Fibroblast of skin of abdomen (primary cell): Measurements from ENCODE around the gene FLT3.
"Not testable (repeated sequence)": the region's sequence is repeated elsewhere in the genome, so short reads cannot be mapped to it uniquely, and the experiment has no call there.

ENCODE experiments used
- DNase-seq: peaks from one replicate; pipeline ENCODE4 v3.0.0-alpha.2; 2013

Gene FLT3

DNA sequence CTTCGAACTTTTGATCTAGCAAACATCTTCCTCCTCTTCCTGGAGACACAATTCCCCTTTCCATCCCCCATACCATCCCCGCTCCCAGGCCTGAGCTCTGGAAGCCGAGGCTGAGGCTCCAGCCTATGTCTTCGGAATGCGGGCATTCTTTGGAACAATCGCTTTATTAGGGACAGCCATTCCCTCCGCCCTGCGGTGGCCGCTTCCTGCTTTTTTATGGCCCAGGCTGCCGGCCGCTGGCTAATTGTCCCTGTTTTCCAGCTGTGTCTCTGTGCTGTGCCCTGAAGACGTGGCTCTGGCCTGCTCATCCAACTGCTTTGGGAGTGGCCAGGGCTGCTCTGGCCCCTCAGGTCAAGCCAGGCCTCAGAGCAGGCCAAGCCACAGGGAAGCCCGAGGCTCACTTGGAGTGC lies 129.1 kb downstream of the FLT3 start:
- no peak for DNase-seq

GRCh38 chr13:27970382-27971235 lies 129.8 kb downstream of the FLT3 start:
- DNase-seq = no peak

DNA sequence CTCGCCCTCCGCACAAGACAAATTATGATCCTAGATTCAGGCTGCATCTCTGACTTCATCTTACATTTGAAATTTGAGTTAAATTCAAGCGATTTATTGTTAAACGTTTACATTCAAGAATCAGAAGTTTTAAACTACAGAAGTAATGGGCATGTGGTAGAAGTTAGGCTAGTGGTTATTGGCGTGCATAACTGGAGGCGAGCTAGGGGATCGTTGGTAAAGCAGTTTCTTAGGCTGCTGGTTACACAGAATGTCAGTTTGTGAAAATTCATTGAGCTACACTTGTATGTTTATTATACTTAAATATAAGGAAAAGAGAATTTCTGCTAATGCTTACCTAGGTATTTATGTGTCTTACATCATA lies 130.5 kb downstream of the FLT3 start:
- DNase-seq = no peak

- no peak for DNase-seq
Observed at GRCh38 chr13:27969082-27969865, 131.1 kb downstream of the FLT3 start, which contains the start of gene CDX2. Gene CDX2 (minus strand): TSS chr13:27969315. CDS start chr13:27969006, 309 bp downstream.

- DNase-seq = no peak
Observed at GRCh38 chr13:27968316-27969081, 131.9 kb downstream of the FLT3 start.

DNA sequence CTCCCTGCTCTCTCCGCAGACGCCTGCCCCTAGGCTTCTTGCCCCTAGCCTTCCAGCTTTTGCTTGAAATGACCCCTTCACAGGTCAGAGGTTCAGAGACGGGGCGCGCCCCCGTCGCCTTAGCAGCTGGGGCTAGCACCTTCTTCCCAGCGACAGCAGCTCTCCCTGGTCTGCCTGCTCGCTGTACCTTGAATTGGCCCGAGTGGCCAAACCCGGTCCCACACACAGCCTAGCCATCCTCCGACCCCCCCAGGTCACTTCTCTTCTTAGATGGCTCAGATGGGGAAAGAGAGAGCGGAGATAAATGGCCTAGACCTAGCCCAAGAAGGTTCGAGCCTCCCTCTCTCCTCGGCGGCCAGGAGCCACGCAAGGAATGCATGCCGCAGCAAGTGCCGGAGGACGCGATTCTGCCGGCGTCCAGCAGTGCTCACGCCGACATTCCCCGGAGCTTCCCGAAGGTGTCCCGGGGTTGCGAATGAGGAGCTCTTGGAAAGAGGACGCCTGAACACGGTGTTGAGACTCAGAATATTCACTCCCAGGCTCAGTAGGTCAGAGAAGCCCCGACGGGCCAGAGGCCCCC lies 132.6 kb downstream of the FLT3 start:
- DNase-seq = no peak

- no peak for DNase-seq
Observed at GRCh38 chr13:27967203-27967735, 133.1 kb downstream of the FLT3 start.

DNA sequence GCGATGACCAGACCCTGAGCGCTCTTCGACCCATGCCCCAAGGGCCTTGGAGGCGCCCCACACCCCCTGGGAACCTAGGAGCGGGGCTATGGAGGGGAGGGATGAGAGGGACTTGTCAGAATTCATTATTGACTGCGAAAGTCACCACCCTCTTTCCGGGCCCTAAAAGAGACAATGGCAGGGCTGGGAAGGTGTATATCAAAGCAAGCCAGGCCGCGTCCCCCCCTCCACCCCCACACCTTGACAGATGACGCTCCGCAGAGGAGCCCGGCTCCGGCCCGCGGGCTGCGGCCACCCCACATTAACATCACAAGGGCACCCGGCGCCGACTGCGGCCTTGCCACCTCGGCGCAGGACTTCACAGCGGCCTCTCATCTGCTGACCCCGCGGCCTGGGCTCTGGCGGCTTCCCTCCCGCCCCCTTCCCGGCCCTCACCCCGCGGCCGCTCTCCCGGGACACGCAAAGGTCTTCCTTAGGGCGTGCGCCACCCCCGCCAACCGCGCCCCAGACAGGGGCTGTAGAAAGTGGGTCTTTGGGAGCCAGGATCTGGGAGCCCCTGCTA lies 133.7 kb downstream of the FLT3 start:
- DNase-seq = no peak

- no peak for DNase-seq
Observed at GRCh38 chr13:27965740-27966640, 134.4 kb downstream of the FLT3 start.

GRCh38 chr13:27965343-27965739 lies 135.0 kb downstream of the FLT3 start:
- DNase-seq = no peak

GRCh38 chr13:27964741-27965323 lies 135.5 kb downstream of the FLT3 start:
- no peak for DNase-seq

- DNase-seq = not testable (repeated sequence)
Observed at GRCh38 chr13:27964206-27964605, 136.2 kb downstream of the FLT3 start.

GRCh38 chr13:27963491-27963890 lies 136.9 kb downstream of the FLT3 start:
- DNase-seq = no peak

GRCh38 chr13:27962982-27963381 lies 137.4 kb downstream of the FLT3 start:
- no peak for DNase-seq

GRCh38 chr13:27962128-27962841 lies 138.1 kb downstream of the FLT3 start:
- no peak for DNase-seq

DNA sequence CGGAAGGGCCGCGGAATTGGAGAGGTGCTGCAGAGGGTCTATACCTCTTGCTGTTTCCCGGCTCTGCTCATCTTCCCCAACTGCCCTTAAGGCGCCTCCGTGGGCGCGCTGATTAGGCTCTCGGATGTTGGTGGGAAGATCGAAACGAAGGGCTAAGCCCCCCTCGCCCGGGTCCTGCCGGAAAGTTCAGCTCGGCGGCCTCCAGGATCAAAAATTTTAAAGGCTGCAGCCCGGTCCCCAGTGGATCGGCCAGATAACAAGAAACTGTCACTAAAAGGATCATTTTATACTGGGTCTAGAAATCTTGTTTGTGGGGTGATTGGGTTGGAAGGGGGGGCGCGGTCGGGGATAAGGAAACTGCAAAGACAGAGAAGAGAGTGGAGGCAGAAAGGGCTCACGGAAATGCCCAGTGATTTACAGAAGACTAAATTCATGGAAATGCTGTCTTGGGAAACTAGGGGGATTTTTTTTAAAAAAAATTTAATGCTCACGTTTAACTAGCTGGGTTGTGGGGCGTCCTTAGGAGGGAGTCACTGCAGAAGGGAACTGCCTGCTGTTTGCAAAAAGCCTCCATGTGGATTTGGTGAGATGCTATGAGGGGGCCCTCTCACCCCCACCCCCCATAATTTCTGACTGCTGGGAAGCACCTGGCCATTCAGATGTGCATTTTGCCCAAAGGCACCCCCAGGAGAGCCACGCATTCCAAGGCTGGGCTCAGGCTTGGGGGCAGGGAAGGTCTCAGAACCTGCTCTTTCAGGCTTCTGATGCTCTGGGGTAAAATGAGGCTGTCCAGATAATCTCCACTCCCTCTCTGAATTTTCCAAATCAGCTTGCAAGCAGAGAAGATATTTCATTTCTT lies 138.9 kb downstream of the FLT3 start:
- no peak for DNase-seq

DNA sequence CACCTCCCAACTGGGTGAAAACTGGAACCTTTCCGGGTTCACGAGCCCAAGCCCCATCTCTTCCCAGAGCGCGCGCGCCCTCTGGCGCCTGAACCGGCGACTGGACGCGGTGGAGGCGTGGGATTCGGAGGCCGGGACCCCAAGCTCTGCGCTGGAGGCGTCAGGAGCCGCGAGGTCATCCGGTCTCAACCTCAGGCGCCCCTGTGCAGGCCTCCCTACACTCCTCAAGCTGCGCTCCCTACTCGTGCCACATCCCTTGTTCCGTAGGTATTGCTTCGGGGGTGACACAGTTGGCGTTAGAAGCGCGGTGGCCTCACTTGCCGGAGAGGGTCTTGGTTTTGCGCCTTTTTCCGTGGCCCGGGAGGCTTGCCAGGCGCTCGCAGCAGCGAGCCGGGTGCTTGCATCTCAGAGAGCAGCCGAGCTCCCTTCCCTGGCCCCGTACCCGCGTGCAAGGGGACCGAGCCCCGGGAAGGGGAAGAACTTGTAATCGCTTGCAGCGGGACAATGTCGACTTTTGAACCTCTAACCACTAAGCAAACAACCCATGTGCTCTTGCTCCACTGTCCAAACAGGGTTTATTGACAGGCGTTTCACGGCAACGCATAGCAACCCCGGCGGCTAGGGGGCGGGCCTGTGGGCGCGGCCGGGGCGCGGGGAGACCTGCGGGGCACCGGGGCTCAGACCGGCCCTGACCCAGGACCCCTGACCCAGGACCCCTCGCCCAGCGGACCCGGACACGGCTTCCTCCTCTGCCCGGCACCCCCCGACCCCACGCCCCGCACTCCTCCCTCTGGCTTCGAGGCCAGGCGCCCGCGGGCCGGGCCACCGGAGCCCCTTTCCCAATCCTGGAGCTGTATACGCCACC lies 139.8 kb downstream of the FLT3 start:
- DNase-seq = no peak

DNA sequence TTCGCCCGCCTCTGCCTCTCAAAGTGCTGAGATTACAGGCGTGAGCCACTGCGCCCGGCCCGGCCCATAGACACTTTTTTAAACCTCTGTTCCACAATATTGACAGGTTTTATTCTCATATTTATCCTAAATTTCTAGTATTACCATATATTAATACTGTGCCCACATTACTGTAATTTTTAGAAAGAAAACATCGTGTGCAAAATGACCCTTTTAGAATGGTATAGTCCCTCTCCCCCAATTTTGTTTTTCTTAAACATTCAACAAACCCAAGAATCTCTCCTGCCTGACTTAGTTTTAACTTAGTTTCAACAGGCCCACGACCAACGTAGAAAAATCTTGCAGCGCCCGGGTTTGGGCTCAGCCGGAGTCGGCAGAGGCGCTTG lies 140.4 kb downstream of the FLT3 start:
- no peak for DNase-seq
